ENCODE results near the gene SLC46A1. TPM values are rescaled to one million over a fixed set of nuclear protein-coding genes. Genes with fewer than 3 reads are reported as not detected.
"Not testable (repeated sequence)": the region's sequence is repeated elsewhere in the genome, so short reads cannot be mapped to it uniquely, and the experiment has no call there.

The SLC46A1 gene
- total and polyA plus RNA-seq, 2 donors (not counting 1 experiment from before 2014, with no cell fraction given): 4.6 to 5.1 TPM

GRCh38 chr17:28446716-28447395 is 40.8 kb upstream of the SLC46A1 start:
- Histone ChIP-seq H4K20me1 (ENCODE audit: control insufficient read depth, extremely low read depth, insufficient read depth, low read length) (no peaks in the 10 kb centered on the region), H3K27me3 (ENCODE audit: control insufficient read depth, insufficient read depth, low read length) (no peaks in the 10 kb centered on the region), H3K79me2 (ENCODE audit: control insufficient read depth, insufficient read depth, low read length) (no peaks in the 10 kb centered on the region), H3K4me2 (ENCODE audit: extremely low read depth, insufficient read depth, low read length) (no peak overlapping the region), H3K9me3 (ENCODE audit: control insufficient read depth, insufficient read depth, low read depth, low read length) (no peaks in the 10 kb centered on the region), H2AFZ (ENCODE audit: low read length) (no peak overlapping the region), H3K36me3 (ENCODE audit: control insufficient read depth, insufficient read depth, low read length) (no peaks in the 10 kb centered on the region), H3K27ac (ENCODE audit: insufficient read depth, low read length) (no peak overlapping the region), H3K9ac (ENCODE audit: insufficient read depth, low read length) (no peak overlapping the region), H3K4me3 (replicated peaks in 1 of 4; ENCODE audit: control extremely low read depth in 1 of 4, insufficient read depth in 1 of 4, low read depth in 3 of 4, low read length in 4 of 4) (no peak overlapping the region), H3K4me1 (ENCODE audit: control insufficient read depth, extremely low read depth, insufficient read depth, low read length) (no peaks in the 10 kb centered on the region)
- DNase-seq (ENCODE audit: low read depth in 2 of 2): no peak
- TF ChIP-seq EZH2 (IDR thresholded peaks at IDR 0.05; ENCODE audit: low read length, missing control alignments) (no peak), CTCF (conservative IDR thresholded peaks at IDR 0.05 in 1 of 2, IDR thresholded peaks at IDR 0.05 in 1 of 2; ENCODE audit: low read depth in 1 of 2, low read length in 2 of 2) (no peak)

DNA sequence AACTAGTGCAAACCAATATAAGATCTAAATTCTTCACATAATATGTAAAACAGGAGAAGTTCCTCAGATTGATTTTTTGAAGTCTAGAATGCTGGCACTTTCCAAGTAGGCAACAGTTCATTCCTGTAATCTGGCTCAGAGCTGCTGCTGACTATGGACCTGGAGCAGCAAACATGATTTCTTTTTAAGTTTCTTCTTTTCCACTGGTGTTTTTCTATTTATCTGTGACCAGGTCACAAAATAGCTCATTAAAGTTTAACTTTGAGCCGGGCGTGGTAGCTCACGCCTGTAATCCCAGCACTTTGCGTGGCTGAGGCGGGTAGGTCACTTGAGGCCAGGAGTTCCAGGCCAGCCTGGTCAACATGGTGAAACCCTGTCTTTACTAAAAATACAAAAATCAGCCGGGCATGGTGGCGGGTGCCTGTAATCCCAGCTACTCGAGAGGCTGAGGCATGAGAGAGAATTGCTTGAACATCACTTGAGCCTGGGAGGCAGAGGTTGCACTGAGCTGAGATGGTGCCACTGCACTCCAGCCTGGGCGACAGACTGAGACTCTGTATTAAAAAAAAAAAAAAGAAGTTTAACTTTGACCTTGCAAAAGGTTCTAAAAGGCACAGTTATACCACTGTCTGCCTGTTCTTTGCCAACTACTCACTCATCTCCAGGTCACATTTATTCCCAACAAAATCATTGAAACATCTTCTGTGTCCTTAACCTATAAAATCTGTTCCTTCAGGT is 38.1 kb upstream of the SLC46A1 start:
- TF ChIP-seq EZH2 (IDR thresholded peaks at IDR 0.05; ENCODE audit: low read length, missing control alignments): no peak
- no peak for TF ChIP-seq CTCF (conservative IDR thresholded peaks at IDR 0.05 in 1 of 2, IDR thresholded peaks at IDR 0.05 in 1 of 2; ENCODE audit: low read depth in 1 of 2, low read length in 2 of 2)
- no peak overlapping the region for H3K27ac ChIP-seq (ENCODE audit: insufficient read depth, low read length)
- no peaks in the 10 kb centered on the region for H3K4me1 ChIP-seq (ENCODE audit: control insufficient read depth, extremely low read depth, insufficient read depth, low read length)
- H3K27me3 ChIP-seq (ENCODE audit: control insufficient read depth, insufficient read depth, low read length): no peaks in the 10 kb centered on the region
- no peak overlapping the region for H3K4me3 ChIP-seq (replicated peaks in 1 of 4; ENCODE audit: control extremely low read depth in 1 of 4, insufficient read depth in 1 of 4, low read depth in 3 of 4, low read length in 4 of 4)
- H3K79me2 ChIP-seq (ENCODE audit: control insufficient read depth, insufficient read depth, low read length): no peaks in the 10 kb centered on the region
- H3K4me2 ChIP-seq (ENCODE audit: extremely low read depth, insufficient read depth, low read length): no peak overlapping the region
- H2AFZ ChIP-seq (ENCODE audit: low read length): no peak overlapping the region
- H3K36me3 ChIP-seq (ENCODE audit: control insufficient read depth, insufficient read depth, low read length): no peaks in the 10 kb centered on the region
- no peak for DNase-seq (ENCODE audit: low read depth in 2 of 2)
- no peak overlapping the region for H3K9ac ChIP-seq (ENCODE audit: insufficient read depth, low read length)
- no peaks in the 10 kb centered on the region for H3K9me3 ChIP-seq (ENCODE audit: control insufficient read depth, insufficient read depth, low read depth, low read length)
- no peaks in the 10 kb centered on the region for H4K20me1 ChIP-seq (ENCODE audit: control insufficient read depth, extremely low read depth, insufficient read depth, low read length)

GRCh38 chr17:28434326-28434725 is 28.3 kb upstream of the SLC46A1 start:
- H3K9ac ChIP-seq (ENCODE audit: insufficient read depth, low read length); H3K4me2 ChIP-seq (ENCODE audit: extremely low read depth, insufficient read depth, low read length); H2AFZ ChIP-seq (ENCODE audit: low read length); H4K20me1 ChIP-seq (ENCODE audit: control insufficient read depth, extremely low read depth, insufficient read depth, low read length); H3K4me3 ChIP-seq (replicated peaks in 1 of 4; ENCODE audit: control extremely low read depth in 1 of 4, insufficient read depth in 1 of 4, low read depth in 3 of 4, low read length in 4 of 4); H3K9me3 ChIP-seq (ENCODE audit: control insufficient read depth, insufficient read depth, low read depth, low read length); H3K27me3 ChIP-seq (ENCODE audit: control insufficient read depth, insufficient read depth, low read length); H3K27ac ChIP-seq (ENCODE audit: insufficient read depth, low read length); DNase-seq (ENCODE audit: low read depth in 2 of 2); H3K79me2 ChIP-seq (ENCODE audit: control insufficient read depth, insufficient read depth, low read length); H3K4me1 ChIP-seq (ENCODE audit: control insufficient read depth, extremely low read depth, insufficient read depth, low read length); H3K36me3 ChIP-seq (ENCODE audit: control insufficient read depth, insufficient read depth, low read length): not testable (repeated sequence)

Measured in fibroblast of lung (primary cell).